ENCODE data around the gene ZNF3.
A peak's percentile ranks its signal among the peaks of the same experiment; 100 is the strongest.

The ZNF3 gene

DNA sequence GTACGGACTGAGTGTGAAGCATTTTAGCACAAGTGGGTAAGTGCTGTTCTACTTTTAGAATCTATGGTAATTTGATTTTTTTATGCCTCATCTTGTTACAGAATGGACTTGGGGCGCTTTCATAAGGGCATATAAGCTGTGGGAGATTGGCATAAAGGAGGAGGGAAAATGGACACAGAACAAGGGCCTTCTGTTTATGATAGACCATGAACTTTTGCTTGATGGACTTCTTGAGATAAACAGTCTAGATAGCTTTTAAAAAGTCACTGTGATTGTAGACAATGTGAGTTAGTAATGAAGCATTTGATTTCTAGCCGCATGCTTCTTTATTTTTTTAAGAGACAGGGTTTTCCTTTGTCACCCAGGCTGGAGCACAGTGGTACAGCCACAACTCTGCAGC is 29.9 kb downstream of the ZNF3 start:
- no peak for DNase-seq

DNA sequence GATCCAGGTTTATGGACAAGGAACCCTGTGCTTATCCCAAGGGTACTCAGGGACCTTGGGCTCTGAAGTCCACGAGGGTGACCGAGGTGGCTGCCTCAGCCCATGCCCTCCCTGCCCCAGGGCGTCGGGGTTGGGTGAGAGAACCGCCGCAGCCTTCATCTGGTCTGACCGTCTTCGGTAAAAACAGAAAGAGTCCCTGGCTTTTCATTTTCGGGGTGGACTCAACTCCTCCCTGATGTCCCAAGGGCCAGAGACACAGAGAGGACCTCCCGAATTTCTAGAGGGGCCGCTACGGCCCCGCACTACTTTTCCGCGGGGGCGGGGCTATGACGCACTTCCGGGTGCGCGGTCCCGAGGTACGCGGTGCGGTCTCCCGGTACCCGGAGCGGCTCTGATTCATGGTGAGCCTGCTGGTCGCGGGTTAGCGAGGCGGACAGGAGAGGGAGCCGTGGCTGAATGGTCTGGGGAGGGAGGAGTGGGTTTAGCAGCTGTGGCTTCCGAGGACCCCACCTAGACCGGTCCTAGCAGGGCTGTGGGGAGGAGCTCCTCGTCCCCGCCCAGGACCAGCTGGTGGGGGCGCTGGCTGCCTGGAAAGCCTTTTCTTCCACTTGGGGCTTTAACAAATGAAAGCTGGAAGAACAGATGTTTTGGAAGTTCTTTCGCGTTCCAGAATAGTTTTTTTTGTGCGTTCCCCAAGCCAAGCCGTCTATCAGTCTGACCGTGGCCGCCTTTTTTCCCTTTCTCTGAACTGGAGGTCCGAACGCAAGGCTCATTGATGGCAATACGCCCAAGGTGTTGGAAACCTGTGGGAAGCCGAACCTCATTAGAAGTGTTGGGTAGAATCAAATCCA is 31.9 kb downstream of the ZNF3 start, which contains the start of gene ZSCAN21:
Gene ZSCAN21, plus strand, starts transcription at position 334 of the 851 bp plus-strand sequence. CDS start 7,233 bp downstream, outside the sequence.
- DNase-seq: peak; percentile 58 to 78 (median 72)

DNA sequence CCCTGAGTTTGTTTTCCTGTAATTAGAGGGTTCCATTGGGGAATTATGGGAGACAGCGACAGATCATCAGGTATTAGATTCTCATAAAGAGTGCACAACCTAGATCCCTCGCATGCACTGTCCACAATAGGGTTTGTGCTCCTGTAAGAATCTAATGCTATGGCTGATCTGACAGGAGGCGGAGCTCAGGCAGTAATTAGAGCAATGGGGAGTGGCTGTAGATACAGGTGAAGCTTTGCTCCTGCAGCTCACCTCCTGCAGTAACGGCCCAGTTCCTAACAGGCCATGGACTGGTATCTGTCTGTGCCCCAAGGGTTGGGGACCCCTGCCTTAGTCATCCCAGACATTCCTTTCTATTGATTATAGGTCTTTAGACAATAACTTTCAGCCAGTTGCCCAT is 32.8 kb downstream of the ZNF3 start:
- no peak for DNase-seq

DNA sequence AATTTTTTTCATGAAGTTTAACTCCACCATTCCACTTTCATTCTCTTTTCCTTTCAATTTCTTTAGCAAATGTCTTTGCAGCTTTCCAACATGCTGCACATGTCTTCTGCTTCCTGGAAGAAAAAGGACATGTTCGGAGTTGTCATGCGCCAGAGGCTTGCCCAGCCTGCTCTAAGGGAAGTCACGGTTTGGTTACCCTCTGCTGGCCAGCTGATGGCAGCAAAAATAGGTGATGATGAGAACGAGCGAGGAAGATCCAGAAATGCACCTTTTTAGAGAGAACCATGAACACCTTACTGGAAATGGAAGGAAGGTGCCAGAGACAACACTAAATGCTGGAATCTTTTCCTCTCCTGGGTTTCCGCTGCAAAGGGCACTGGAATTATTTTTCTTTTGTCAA is 36.8 kb downstream of the ZNF3 start:
- no peak for DNase-seq

DNA sequence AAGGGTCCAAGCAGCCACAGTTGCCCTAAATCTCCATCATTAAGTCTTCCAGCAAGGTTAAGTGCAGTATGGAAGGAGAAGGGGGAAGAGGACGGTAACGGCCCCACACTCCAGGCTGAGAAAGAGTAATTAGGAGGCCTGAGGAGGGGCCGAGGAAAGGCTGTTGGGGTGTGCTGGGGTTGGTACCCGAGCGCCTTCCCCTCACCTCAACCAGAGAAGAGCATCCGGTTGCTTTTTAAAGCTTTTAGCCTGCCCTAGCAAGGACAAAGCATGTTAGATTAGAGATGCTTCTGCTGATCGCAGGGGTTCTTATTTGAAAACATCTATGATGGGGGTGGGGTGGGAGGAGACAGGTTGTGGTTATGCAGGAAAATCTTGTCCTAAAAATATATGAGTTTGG is 40.9 kb downstream of the ZNF3 start:
- no peak for DNase-seq

DNA sequence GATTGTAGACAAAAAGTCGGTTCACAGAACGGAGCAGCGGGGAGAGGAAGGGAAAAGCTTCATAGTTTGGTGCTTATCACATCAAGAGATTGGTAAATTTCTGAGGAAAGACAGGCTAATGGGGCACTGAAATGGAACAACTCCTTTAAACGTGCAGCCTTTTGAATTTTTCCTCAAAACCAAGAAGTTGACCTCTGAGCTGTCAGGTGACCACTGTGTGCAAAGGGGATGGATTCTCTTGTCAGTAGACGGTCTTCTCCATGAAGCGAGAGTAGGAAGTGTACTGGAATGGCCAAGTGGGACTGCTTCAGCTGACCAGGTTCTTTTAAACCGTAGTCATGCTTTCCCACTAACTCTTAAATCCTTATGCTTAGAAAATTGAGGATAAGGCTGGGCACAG is 43.2 kb downstream of the ZNF3 start:
- no peak for DNase-seq

DNA sequence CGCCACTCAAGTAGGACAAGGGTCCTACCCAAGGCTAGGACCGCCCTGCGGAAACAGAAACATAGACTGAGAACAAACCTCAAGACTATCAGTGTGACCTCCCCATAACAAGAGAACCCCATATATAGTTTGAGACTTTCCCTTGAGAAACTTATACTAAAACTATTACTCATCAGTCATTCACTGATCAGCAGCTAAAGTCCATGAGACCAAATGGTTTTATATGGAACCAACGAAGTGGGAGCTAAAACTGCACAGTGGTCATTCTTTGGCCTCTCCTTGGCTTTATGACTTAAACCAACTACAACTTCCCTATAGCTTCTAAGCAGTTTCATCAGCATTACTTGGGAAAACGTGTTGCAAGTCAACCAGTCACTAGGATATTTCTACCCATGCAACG is 45.6 kb downstream of the ZNF3 start:
- no peak for DNase-seq

DNA sequence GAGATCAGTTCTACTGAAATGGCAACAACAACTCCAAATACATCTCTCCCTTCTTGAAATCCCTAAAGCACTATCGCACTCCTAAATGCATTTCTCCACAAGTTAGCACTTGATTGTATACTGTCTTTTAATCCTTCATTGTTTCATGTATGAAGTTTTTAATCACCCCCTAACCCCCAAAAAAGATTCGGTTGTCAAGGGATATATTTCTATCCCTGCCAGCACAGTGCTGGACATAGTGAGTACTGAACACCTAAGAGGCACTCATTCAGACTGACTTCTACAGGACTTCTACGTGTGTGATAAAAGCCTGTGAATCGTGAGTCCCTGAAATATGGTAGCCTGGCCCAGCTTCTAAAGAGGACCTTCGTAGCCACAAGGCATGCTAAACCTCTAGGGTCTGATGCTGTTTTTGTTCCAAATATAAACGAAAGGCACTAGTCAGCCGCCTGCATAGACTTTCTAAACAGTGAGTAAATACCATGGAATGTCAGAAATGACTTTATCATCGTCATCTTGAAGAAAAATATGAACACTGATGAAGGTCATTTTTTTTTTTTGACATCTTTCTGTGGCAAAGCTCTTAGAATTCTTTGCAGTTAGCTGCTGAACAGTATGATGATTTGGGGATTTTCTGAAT is 46.5 kb downstream of the ZNF3 start:
- DNase-seq: no peak

DNA sequence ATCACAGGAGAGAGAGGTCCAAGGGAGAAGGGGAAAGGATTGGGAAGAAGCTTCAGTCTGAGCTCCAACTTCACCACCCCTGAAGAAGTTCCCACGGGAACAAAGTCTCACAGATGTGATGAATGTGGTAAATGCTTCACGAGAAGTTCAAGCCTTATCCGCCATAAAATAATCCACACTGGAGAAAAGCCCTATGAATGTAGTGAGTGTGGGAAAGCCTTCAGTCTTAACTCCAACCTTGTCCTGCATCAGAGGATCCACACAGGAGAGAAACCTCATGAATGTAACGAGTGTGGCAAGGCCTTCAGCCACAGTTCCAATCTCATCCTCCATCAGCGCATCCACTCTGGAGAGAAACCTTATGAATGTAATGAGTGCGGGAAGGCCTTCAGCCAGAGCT is 48.0 kb downstream of the ZNF3 start:
- DNase-seq: no peak

DNA sequence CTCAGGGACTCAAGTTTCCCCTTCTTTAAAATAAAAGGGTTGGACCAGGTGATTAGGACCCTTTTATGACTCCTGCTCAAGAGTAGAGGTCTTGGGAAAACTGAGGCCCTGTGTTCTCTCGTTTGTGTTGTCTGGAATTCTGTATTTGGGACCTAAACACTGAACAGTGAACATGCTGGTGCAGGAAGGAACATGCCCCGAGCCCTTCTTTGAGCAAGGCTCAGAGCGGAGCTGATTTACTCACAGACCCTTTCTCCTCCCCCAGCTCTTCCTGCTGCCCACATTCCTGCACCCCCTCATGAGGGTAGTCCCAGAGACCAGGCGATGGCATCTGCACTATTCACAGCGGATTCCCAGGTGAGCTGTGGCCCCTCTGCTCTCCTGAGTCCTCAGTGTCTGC is 51.9 kb downstream of the ZNF3 start:
- DNase-seq: no peak

DNA sequence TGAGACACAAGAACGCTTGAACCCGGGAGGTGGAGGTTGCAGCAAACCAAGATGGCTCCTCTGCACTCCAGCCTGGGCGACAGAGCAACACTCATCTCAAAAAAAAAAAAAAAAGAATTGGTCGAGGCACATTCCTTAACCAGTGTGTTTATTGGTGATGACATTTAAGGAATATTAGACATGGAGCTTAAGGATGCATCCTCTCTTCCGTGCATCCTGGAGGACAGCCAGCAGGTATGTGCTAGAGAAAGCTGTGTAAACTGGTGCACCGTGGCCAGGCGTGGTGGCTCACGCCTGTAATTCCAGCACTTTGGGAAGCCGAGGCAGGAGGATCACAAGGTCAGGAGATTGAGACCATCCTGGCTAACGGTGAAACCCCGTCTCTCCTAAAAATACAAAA is 54.3 kb downstream of the ZNF3 start:
- DNase-seq: no peak

DNA sequence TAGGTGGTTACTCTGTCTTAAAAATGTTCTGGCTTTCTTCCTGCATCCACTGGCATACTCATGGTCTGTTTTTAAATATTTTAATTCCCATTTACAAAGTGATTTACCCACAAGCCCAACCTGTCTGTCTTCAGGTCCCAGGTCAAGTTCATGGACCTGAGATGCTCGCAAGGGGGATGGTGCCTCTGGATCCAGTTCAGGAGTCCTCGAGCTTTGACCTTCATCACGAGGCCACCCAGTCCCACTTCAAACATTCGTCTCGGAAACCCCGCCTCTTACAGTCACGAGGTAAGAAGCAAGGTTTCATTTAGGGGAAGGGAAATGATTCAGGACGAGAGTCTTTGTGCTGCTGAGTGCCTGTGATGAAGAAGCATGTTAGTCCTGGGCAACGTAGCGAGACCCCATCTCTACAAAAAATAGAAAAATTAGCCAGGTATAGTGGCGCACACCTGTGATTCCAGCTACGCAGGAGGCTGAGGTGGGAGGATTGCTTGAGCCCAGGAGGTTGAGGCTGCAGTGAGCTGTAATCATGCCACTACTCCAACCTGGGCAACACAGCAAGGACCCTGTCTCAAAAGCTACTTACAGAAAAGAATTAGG is 57.4 kb downstream of the ZNF3 start:
- DNase-seq: no peak

DNA sequence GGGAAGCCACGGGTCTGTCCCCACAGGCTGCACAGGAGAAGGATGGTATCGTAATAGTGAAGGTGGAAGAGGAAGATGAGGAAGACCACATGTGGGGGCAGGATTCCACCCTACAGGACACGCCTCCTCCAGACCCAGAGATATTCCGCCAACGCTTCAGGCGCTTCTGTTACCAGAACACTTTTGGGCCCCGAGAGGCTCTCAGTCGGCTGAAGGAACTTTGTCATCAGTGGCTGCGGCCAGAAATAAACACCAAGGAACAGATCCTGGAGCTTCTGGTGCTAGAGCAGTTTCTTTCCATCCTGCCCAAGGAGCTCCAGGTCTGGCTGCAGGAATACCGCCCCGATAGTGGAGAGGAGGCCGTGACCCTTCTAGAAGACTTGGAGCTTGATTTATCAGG is 58.0 kb downstream of the ZNF3 start:
- DNase-seq: no peak

DNA sequence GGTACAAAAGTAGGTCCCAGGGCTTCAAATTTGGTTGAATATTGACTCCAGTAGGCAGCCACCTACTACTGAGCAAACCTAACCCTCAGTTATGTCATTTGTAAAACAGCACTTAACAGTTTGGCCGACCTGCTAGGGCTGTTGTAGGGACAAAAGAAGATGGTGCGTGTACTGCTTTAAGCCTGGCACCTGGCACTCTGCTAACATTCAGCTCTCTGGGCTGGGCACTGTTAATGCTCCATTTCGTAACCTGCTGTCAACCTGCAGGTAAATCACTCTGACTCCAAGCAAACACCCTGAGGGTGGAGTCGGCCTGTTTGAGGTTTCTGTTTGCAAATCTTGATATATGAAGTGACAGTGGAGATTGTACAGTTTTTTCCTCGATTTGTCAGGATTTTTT is 58.9 kb downstream of the ZNF3 start:
- no peak for DNase-seq

DNA sequence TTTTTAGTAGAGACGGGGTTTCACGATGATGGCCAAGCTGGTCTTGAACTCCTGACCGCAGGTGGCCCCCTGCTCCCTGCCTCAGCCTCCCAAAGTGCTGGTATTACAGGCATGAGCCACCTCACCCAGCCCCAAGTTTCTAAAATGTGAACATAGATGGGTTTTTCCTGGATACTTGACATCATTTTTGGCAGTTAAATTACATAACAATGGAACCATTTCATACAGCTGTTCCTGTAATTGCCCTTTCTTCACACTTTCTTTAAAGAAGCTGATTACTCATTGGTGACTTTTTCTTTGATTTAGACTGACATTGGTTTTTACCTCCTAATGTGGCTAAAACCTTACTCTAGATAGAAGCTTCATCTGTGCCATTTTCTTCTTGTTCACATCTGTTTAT is 60.2 kb downstream of the ZNF3 start:
- no peak for DNase-seq

Measured in T-helper 1 cell (primary cell).